GM12878 (cell line): ENCODE measurements around the gene FLAD1. TPM values are rescaled to one million over a fixed set of nuclear protein-coding genes. Genes with fewer than 3 reads are reported as not detected.

ENCODE experiments used
- ATAC-seq: fragments of 200-7000 bp; cut with Tn5 transposase; 3 replicates; pipeline ENCODE4 v1.9.1; 2020; ENCODE audit warnings: mild to moderate bottlenecking, moderate library complexity
- BruUV-seq: library from RNA; stranded (reverse); fragments of 400-500 nt; replicated peaks from 2 replicates; lab custom pipeline; 2021; lab: Mats Ljungman, UMichigan
- CTCF ChIA-PET: fragments of 300-600 bp; sonication (Branson Sonifier 250); formaldehyde crosslinking; extraction: SDS; loops from one replicate; lab custom pipeline; 2021; ENCODE audit warnings: inconsistent platforms; lab: Yijun Ruan, JAX
- POLR2A ChIA-PET: fragments of 350-600 bp; formaldehyde crosslinking; extraction: SDS; loops from one replicate; lab custom pipeline; 2021; ENCODE audit warnings: inconsistent platforms; lab: Charles Lee
- RAD21 ChIA-PET: fragments of 300-600 bp; sonication (Branson Sonifier 250); formaldehyde crosslinking; loops from one replicate; lab custom pipeline; 2023; ENCODE audit warnings: antibody characterized with exemption; ENCODE audit not compliant: unreplicated experiment; lab: Charles Lee
- SMC1A ChIA-PET: fragments of 300-600 bp; sonication (Branson Sonifier 250); formaldehyde crosslinking; loops from one replicate; lab custom pipeline; 2023; ENCODE audit not compliant: unreplicated experiment, uncharacterized antibody; lab: Charles Lee
- DNase-seq: peaks from one replicate; pipeline ENCODE4 v3.0.0-alpha.2; 2011; ENCODE audit warnings: low read depth, low spot score
- FAIRE-seq: peaks from 3 replicates; lab custom pipeline; 2011; peaks lifted over from hg19 to GRCh38; lab: Jason Lieb, UNC
- H2AFZ ChIP-seq: 2 replicates; pipeline ENCODE4 v1.6.0; 2011; ENCODE audit warnings: low read depth, low read length, control low read depth; ENCODE audit not compliant: control insufficient read depth
- H3K27ac ChIP-seq: 2 replicates; pipeline ENCODE4 v1.5.1; 2011; ENCODE audit warnings: control low read depth; ENCODE audit not compliant: control insufficient read depth, insufficient read depth
- H3K27me3 ChIP-seq, 2 experiments: replicated peaks in 1 of 2; 2 replicates each; pipeline versions ENCODE4 v1.6.0 to v1.6.1; 2011; ENCODE audit warnings: low read length in 1 of 2; ENCODE audit not compliant: control insufficient read depth in 2 of 2, insufficient read depth in 2 of 2
- H3K36me3 ChIP-seq, 2 experiments: 2 replicates each; pipeline ENCODE4 v1.5.1; 2011; ENCODE audit warnings: low read length in 1 of 2; ENCODE audit not compliant: control insufficient read depth in 2 of 2, insufficient read depth in 2 of 2
- H3K4me1 ChIP-seq: 2 replicates; pipeline ENCODE4 v1.6.1; 2011; ENCODE audit warnings: mild to moderate bottlenecking, low read length, moderate library complexity, mixed read lengths; ENCODE audit not compliant: control insufficient read depth, insufficient read depth
- H3K4me2 ChIP-seq: 2 replicates; pipeline ENCODE4 v1.6.0; 2011; ENCODE audit warnings: control low read depth; ENCODE audit not compliant: control insufficient read depth, insufficient read depth
- H3K4me3 ChIP-seq: fragments of 200-600 bp; sonication (generic); 2 replicates; pipeline ENCODE4 v1.5.1; 2016
- H3K79me2 ChIP-seq: 2 replicates; pipeline ENCODE4 v1.6.0; 2011; ENCODE audit warnings: low read length; ENCODE audit not compliant: control insufficient read depth, insufficient read depth
- H3K9ac ChIP-seq: 2 replicates; pipeline ENCODE4 v1.8.0; 2011; ENCODE audit warnings: low read length, control low read depth, mixed read lengths; ENCODE audit not compliant: control insufficient read depth, insufficient read depth
- H3K9me3 ChIP-seq: replicated peaks from 3 replicates; pipeline ENCODE4 v1.5.1; 2011; ENCODE audit warnings: mild to moderate bottlenecking, low read length; ENCODE audit not compliant: control insufficient read depth, insufficient read depth
- H4K20me1 ChIP-seq: 2 replicates; pipeline ENCODE4 v1.6.0; 2011; ENCODE audit not compliant: control insufficient read depth, insufficient read depth
- ATF7 ChIP-seq: fragments of 450-650 bp; IDR thresholded peaks from 2 replicates; pipeline ENCODE4 v1.6.1; 2016; ENCODE audit warnings: low read depth, mild to moderate bottlenecking
- EED ChIP-seq: sonication (generic); IDR thresholded peaks from 2 replicates; pipeline ENCODE4 v1.6.1; 2016; ENCODE audit warnings: antibody characterized with exemption, low read depth
- FOXM1 ChIP-seq: IDR thresholded peaks from 2 replicates; pipeline ENCODE4 v1.6.1; 2012; ENCODE audit warnings: low read depth, mild to moderate bottlenecking, inconsistent platforms, low read length, moderate library complexity
- IKZF2 ChIP-seq, 2 experiments: fragments of 450-650 bp; IDR thresholded peaks; 2 replicates each; pipeline ENCODE4 v1.6.1; 2017; ENCODE audit warnings: mild to moderate bottlenecking in 2 of 2, moderate library complexity in 2 of 2
- JUNB ChIP-seq: IDR thresholded peaks from 2 replicates; pipeline ENCODE4 v1.6.1; 2016; ENCODE audit warnings: antibody characterized with exemption, mild to moderate bottlenecking
- KLF5 ChIP-seq: fragments of 450-650 bp; IDR thresholded peaks from 2 replicates; pipeline ENCODE4 v1.6.1; 2014; ENCODE audit warnings: mild to moderate bottlenecking; ENCODE audit not compliant: partially characterized antibody
- MYC ChIP-seq: IDR thresholded peaks from 2 replicates; pipeline ENCODE4 v1.6.1; 2011; ENCODE audit warnings: mild to moderate bottlenecking, low read length, moderate library complexity, inconsistent platforms; ENCODE audit not compliant: insufficient read depth, insufficient replicate concordance, insufficient read length, severe bottlenecking
- RCOR1 ChIP-seq: conservative IDR thresholded peaks from 2 replicates; pipeline ENCODE4 v1.6.1; 2012; ENCODE audit warnings: low read depth, low read length, improper control_type of control experiment
- RFX5 ChIP-seq: IDR thresholded peaks from 2 replicates; pipeline ENCODE4 v1.6.1; 2011; ENCODE audit warnings: low read depth, low read length, improper control_type of control experiment
- SMARCA5 ChIP-seq: fragments of 450-650 bp; IDR thresholded peaks from 2 replicates; pipeline ENCODE4 v1.6.1; 2017; ENCODE audit warnings: mild to moderate bottlenecking
- SPI1 ChIP-seq: IDR thresholded peaks from 2 replicates; pipeline ENCODE4 v1.6.1; 2011; ENCODE audit warnings: low read depth, mild to moderate bottlenecking, low read length, moderate library complexity, borderline replicate concordance; ENCODE audit not compliant: insufficient read depth
- ZNF274 ChIP-seq: IDR thresholded peaks from one replicate; pipeline ENCODE4 v1.8.0; 2011; ENCODE audit not compliant: insufficient read length, insufficient read depth
- ZNF384 ChIP-seq: IDR thresholded peaks from 2 replicates; pipeline ENCODE4 v1.6.1; 2012; ENCODE audit warnings: low read depth, mild to moderate bottlenecking, low read length, improper control_type of control experiment, borderline replicate concordance
- WGBS: methylation state at CpG from one replicate; pipeline ENCODE4 v1.1.6; 2016; ENCODE audit warnings: low lambda C conversion rate; ENCODE audit not compliant: insufficient replicate concordance, insufficient coverage; ENCODE audit errors: missing lambda C conversion rate; 5-methylcytosine and 5-hydroxymethylcytosine counted together
- in situ Hi-C: fragments of 300-500 bp; cut with MboI; formaldehyde crosslinking; loops from 9 replicates; pipeline ENCODE4 v1.14.3; 2018; ENCODE audit warnings: mixed read lengths
- intact Hi-C: fragments of 100-400 bp; cut with micrococcal nuclease; formaldehyde crosslinking; loops from one replicate; pipeline ENCODE4 v1.14.2; 2022; ENCODE audit not compliant: unreplicated experiment
- polyA plus RNA-seq, 11 experiments: library from polyadenylated mRNA; depleted of rRNA in 4 of 11; unstranded in 6 of 11; stranded (reverse) in 5 of 11; fragments of >200 nt; fragmentation: Nextera tagmentation in 4 of 11; fragmentation: Illumina TruSeq in 1 of 11; extraction: Ambion mirVana in 4 of 11; extraction: Trizol in 1 of 11; gene quantifications; 1 replicate in 1 of 11; 2 replicates in 10 of 11; pipeline versions ENCODE4 v1.2.1 to v1.2.3, GENCODE V29; 2011 to 2016; ENCODE audit warnings: inconsistent platforms in 2 of 11, missing spikeins in 2 of 11, low read depth in 1 of 11
- total RNA-seq, 4 experiments: library from RNA; depleted of rRNA in 3 of 4; stranded (reverse); fragments of >200 nt in 3 of 4; fragmentation: Illumina TruSeq in 1 of 4; extraction: Trizol in 1 of 4; gene quantifications; 2 replicates each; pipeline versions ENCODE4 v1.2.1 to v1.2.3, GENCODE V29; 2013 to 2021
- TF ChIP-seq, protein P1 (sequence below): IDR thresholded peaks from 2 replicates; pipeline ENCODE4 v1.6.1; 2012; ENCODE audit warnings: low read depth, low read length, improper control_type of control experiment
- TF ChIP-seq, protein P2 (sequence below), 3 experiments: IDR thresholded peaks in 2 of 3; conservative IDR thresholded peaks in 1 of 3; 2 replicates each; pipeline ENCODE4 v1.5.1; 2011; ENCODE audit warnings: low read depth in 3 of 3, low read length in 3 of 3, mild to moderate bottlenecking in 3 of 3, control low read depth in 2 of 3, moderate library complexity in 2 of 3, inconsistent platforms in 1 of 3, mixed read lengths in 1 of 3; ENCODE audit not compliant: control insufficient read depth in 2 of 3, insufficient read depth in 1 of 3; ENCODE audit errors: extremely low read depth in 1 of 3

FLAD1 gene
- total and polyA plus RNA-seq, 10 of the 15 experiments (the other 5 are each of a cell fraction or from before 2014, with no cell fraction given) = 22.9 to 93.4 (median 56.6) TPM

DNA sequence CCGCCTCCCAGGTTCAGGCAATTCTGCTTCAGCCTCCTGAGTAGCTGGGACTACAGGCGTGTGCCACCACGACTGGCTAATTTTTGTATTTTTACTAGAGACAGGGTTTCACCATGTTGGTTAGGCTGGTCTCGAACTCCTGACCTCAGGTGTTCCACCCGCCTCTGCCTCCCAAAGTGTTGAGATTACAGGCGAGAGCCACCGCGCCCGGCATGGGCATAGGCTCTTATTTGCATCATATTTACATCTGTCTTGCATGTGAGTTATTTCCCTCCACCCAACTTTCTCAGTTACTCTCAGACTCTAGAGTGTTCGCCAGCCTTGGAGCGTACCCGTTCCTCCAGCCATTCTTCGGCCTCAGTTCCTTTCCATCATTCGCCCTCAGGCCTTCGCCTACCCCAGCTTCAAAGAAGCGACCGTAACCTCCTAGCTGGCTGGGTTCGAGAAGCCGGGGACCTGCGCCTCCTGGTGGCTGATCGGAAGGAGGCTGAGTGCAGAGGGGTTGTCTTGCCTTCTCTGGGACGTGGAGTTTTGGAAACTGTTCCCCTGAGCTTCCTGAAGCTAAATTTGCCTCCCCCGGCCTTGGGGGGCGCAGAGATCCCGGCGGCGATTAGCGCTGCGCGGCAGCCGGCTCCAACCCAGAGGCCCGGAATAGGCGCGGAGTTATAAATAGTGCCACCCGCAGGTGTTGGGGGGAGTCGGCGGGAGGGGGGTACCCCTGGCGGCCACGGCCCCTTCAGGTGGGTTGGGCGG lies 15.8 kb downstream of the FLAD1 start (continued):
- TF ChIP-seq, protein P1, sequence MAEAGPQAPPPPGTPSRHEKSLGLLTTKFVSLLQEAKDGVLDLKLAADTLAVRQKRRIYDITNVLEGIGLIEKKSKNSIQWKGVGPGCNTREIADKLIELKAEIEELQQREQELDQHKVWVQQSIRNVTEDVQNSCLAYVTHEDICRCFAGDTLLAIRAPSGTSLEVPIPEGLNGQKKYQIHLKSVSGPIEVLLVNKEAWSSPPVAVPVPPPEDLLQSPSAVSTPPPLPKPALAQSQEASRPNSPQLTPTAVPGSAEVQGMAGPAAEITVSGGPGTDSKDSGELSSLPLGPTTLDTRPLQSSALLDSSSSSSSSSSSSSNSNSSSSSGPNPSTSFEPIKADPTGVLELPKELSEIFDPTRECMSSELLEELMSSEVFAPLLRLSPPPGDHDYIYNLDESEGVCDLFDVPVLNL = no peak
- TF ChIP-seq, protein P2, sequence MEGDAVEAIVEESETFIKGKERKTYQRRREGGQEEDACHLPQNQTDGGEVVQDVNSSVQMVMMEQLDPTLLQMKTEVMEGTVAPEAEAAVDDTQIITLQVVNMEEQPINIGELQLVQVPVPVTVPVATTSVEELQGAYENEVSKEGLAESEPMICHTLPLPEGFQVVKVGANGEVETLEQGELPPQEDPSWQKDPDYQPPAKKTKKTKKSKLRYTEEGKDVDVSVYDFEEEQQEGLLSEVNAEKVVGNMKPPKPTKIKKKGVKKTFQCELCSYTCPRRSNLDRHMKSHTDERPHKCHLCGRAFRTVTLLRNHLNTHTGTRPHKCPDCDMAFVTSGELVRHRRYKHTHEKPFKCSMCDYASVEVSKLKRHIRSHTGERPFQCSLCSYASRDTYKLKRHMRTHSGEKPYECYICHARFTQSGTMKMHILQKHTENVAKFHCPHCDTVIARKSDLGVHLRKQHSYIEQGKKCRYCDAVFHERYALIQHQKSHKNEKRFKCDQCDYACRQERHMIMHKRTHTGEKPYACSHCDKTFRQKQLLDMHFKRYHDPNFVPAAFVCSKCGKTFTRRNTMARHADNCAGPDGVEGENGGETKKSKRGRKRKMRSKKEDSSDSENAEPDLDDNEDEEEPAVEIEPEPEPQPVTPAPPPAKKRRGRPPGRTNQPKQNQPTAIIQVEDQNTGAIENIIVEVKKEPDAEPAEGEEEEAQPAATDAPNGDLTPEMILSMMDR (IDR thresholded peaks at IDR 0.05 in 2 of 3, conservative IDR thresholded peaks at IDR 0.05 in 1 of 3; ENCODE audit: control insufficient read depth in 2 of 3, extremely low read depth in 1 of 3, insufficient read depth in 1 of 3, low read depth in 3 of 3, low read length in 3 of 3) = peak; percentile 86 to 97 (median 95)

DNA sequence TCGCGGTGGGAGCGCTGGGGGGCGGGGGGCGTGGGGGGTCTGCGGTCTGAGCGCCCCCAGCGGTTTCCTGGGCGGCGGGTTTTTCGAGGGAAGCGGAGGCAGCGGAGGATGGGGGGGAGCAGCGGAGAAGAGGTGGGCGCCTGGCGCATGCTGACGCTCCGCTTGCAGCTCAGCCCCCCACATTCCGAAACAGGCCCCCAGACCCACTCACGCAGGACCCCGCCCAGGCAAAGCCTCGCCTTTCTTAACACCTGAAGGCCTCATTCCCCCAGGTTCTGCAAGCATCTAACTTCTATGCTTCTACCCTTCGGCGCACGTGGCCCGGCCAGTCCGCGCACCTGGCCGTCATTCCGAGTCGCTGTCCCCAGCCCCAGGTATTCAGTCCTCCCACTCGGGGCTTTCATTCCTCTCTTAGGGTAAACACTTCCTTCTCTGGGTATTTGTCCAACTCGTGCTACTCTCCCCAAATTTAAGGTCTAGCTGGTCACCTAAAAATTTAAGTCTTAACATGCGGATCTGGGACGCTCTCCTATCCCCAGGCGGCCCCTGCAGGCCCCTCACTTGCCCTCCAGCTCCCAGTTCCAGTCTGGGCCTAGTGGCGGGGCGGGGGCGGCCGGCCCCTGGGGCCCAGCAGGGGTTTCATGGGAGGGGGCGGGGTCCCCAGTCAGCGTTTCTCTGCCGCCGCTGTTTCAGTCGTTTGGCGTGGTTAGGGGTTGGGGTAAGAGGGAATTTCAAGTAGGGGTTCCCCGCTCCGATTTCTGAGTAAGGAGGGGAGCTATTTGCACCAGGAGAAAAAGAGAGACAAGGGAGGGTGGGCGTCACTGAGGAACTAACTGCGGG lies 16.6 kb downstream of the FLAD1 start:
- in situ Hi-C loops = no loop called here
- TF ChIP-seq RFX5 (no peak), ZNF274 (no peak), ZNF384 (no peak), SPI1 (no peak), JUNB (no peak), ATF7 (peak; percentile 24; the same call in 1 of the 2 replicates), MYC (peak; percentile 96), SMARCA5 (0 out of 2 replicates have a peak, but pooled peaks have one; percentile 11), KLF5 (no peak), FOXM1 (no peak), IKZF2 (IDR thresholded peaks at IDR 0.05) (peak; percentile 3 to 60; a peak in 3 of 4 replicates), RCOR1 (0 out of 2 replicates have a peak, but pooled peaks have one; percentile 10), EED (peak; percentile 68)

More for the DNA sequence above, 16.6 kb downstream of the FLAD1 start:
- H3K79me2 ChIP-seq = peaks cover 26% of the 10 kb centered on the region
- no peaks in the 10 kb centered on the region for H4K20me1 ChIP-seq
- ChIA-PET SMC1A (interaction anchor here (0.6 to 8.1 kb wide), 14 partner anchors 16 to 330 kb away, joined by 3 to 69 read pairs (median 5); partner anchors contain the start of genes CKS1B, FLAD1, PBXIP1 and PYGO2), POLR2A (interaction anchor here (0.5 to 3.4 kb wide), 16 partner anchors 8 to 277 kb away, joined by 3 to 36 read pairs (median 4); partner anchors contain the start of genes CKS1B, FLAD1, PBXIP1 and PMVK), CTCF (interaction anchor here (0.6 to 11.0 kb wide), 24 partner anchors 10 to 519 kb away, joined by 3 to 226 read pairs (median 5); partner anchors contain the start of genes CKS1B, FLAD1, KCNN3 and KRTCAP2), RAD21 (interaction anchor here (0.6 to 3.0 kb wide), 23 partner anchors 12 to 520 kb away, joined by 3 to 24 read pairs (median 4); partner anchors contain the start of genes FLAD1, PBXIP1, PMVK and SHC1)
- H3K27ac ChIP-seq = peak overlapping the region; percentile 79
- H3K4me2 ChIP-seq = peak overlapping the region; percentile 92
- peak overlapping the region; percentile 73 for H3K9ac ChIP-seq
- no TSS peak for BruUV-seq
- ATAC-seq (peak; percentile 12), DNase-seq (no peak), FAIRE-seq (no peak)
- H3K36me3 ChIP-seq = no peaks in the 10 kb centered on the region
- 0% methylated on average over 36 of the region's 50 CpGs for WGBS
- peaks cover 19% of the 10 kb centered on the region for H3K4me1 ChIP-seq
- intact Hi-C loops = loop anchor here (1.0 to 5.0 kb wide), 5 partner anchors 17 to 330 kb away; partner anchors contain the start of genes CKS1B, FLAD1, PMVK and PYGO2
- H3K9me3 ChIP-seq = no peaks in the 10 kb centered on the region
- H2AFZ ChIP-seq = no peak overlapping the region; the same call in 1 of the 2 replicates
- no peaks in the 10 kb centered on the region for H3K27me3 ChIP-seq
- peak overlapping the region; percentile 89 for H3K4me3 ChIP-seq
